ENCODE measurements around the gene FEZF2.

FEZF2 gene
- total RNA-seq: 0 reads per million in 4 donors

DNA sequence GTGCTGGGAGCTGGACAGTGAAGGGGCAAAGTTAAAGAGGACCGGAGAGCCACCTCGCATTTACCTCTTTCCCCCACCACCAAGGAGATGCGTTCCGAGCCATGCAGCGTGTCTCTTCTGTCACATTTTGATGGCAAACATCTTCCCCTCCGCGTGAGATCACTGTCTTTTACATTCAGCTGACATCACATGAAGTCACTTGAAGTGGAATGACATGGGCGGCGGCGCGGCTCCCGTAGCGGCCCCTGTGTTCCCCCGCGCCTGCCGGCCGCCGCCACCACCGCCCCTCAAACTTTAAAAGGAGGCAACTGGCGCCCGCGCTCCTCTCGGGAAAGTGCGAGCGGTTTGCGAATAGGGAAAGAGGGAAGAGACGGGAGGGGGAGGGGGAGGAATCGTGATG lies at the start of gene FEZF2:
Gene FEZF2, minus strand, starts transcription at position 336 of the 400 bp plus-strand sequence. CDS start 682 bp downstream, outside the sequence.
- no peak for DNase-seq

DNA sequence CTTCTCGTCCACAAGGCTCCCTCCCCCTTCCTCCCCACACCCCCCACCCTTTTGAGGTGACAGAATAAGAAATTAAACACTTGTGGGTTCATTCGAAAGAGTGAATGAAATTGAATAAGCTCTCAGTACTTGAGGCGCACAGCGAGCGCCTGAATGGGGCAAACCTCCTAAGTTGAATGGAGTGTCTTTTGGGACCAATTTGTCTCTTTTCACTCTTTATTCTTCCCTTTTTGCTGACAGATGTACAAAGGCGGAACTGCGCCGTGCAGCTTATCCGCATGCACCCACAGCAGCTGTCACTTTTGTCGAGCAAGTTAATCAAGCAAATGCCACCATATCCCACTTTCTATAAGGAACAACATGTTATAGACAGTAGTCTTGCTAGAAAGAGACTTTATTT lies 47.9 kb upstream of the FEZF2 start:
- DNase-seq: no peak

DNA sequence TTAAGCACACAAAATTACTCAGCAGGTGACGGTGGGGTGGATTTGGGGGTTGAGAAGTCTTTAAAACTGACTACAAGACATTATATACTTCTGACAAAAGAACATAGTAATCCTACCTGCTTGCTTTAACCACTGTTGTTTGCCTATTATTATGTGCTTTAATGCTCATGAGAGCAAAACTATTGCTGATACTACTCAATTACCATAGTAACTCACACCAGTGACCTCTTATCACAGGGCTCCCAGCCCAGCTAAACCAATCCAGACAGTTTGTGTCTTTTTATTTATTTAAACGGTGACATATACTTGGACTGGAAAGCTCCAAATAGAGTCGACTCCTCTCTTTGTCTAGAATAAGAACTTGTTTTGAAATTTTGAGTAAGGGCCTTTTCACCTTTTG lies 42.8 kb upstream of the FEZF2 start:
- DNase-seq: no peak

DNA sequence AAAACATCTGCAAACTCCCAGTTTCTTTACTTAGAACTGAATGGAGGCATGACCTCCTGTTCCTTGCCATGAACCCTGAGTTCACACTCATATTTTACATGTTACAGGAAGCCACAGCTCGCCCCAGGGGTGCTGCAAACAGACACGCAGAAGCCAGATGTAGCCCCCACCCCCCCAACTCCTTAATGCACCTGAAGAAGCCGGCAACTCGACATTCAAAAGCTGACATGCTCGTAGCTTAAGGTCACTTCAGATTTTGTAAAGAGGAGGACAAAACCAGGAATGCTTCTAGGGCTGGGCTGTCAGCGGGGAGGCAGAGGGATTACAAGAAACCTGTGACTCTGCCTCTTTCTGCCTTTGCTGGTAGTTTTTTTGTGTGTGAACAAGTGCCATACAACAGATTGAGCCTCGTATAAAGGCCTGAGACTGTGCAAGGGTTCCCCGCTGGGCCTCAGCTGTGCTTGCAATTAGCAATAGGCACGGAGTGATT lies 42.0 kb upstream of the FEZF2 start:
- no peak for DNase-seq

DNA sequence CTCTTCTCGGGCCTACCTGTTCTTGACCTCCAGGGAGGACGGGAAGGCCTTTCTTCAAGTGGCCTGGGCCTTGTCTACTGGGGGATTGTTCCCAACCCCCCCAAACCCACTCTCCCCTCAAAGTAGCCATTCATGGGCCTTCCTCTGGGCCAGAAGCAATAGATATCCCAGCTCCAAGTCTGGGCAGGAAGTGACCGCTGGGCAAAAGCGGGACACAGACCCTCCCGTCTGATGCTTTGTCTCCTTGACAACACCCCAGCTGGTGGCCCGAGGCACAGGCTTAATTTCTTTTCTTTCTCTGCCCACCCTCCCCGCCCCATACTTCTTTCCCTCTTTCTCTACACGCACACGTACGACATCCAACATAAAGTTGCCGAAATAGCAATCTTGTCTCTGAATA lies 41.4 kb upstream of the FEZF2 start:
- no peak for DNase-seq

DNA sequence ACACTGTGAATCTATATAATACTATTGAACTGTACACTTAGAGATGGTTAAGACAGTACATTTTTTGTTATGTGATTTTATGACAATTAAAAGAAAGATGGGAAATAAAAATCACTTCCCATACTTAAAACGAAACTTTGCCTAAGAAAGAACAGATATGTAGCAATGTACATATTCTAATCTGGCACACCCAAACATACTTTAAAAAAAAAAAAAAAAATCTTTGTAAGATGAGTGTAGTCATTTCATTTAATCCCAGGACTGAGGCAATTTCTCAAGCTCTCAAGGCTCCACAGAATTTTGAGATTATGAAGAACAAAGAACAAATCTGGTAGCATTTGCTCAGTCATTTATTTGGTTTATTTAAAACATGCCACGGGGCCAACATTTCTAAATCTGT lies 40.3 kb upstream of the FEZF2 start:
- DNase-seq: no peak

DNA sequence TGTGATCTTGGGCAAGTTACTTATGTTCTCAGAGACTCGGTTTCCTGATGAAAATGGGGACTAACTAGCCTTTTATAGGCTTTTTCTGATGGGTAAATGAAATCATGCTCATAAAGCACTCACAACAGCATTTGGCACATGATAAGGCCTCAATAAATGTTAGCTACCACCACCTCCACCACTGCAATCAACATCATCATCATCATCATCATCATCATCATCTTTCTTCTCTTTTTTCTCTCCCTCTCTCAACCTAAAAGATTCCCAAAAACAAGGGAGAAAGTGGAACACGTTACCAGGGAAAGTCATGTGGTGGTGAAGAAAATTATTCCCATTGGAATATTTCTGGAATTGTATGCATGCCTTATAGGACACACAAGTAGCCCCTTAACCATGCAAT lies 33.6 kb upstream of the FEZF2 start:
- no peak for DNase-seq

DNA sequence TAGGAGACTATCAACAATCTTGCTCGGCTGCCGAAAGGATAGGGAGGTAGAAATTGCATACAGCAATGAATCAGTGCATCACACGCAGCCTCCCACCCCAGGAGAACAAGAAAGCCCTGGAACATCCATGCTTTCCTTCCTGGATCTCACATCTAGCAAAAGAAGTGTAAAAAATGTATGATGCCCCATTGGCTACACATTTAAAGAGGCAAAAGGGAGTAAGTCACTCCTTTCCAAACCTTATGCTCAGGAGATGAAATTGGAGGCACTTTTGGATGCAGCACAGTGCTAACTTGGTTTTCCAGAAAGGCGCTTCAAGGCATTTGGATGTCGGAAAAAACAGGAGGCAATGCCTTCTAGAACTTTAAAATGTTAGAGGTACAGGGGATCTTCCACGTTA lies 32.2 kb upstream of the FEZF2 start:
- DNase-seq: no peak

DNA sequence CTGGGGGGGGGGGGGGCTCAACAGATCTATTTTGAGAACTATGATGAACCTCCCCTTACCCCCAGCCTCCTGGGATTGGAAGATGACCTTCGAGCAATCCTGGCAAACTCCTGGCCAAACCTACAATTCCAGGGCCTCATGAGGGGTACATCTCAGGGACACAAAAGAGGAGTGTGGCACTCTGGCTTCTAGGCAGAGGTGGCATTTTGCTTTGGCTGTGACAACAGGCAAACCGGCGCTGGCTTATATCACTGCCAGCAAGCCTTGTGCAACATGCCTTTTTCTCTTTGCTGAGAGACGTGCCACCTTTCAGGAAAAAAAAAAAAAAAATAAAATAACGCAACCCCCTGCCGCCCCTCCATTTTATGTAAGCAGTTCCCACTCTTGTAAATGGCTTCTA lies 31.8 kb upstream of the FEZF2 start:
- no peak for DNase-seq

DNA sequence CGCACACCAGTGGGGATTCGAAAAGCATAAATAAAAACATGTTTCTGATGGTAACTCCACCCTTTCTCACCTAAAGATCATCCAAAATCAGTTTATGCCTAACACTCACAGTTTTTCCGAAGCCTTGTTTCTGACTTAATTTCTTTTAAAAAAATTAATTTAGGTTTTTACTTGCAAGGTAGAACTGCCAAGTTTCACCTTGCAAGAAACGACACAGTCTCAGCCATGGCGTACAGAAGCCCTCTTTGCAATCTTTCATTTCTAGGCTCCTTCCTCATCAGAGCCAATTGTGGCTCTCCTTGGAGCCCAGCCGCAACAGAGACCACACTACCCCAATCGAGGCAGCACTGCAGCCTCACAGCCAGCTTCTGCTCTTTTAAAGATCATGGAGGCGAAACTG lies 31.0 kb upstream of the FEZF2 start:
- DNase-seq: no peak

DNA sequence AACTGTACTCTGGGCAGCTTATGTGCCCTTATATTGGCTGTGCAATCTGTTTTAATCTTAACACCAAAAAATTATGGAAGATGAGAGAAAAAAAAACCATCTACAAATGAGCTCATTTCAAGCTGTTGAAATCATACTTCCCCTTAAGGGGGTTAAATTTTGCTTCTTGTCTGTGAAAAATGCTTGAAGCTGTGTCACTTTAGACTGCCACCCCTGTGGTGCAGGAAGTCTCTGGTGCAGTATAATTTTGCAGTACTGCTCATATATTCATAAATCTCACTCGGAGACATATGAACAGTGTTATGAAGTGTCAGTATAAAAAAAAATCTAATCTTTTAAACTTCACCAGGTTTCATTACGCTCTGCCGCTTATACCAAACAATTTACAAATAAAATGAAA lies 30.4 kb upstream of the FEZF2 start:
- DNase-seq: no peak

DNA sequence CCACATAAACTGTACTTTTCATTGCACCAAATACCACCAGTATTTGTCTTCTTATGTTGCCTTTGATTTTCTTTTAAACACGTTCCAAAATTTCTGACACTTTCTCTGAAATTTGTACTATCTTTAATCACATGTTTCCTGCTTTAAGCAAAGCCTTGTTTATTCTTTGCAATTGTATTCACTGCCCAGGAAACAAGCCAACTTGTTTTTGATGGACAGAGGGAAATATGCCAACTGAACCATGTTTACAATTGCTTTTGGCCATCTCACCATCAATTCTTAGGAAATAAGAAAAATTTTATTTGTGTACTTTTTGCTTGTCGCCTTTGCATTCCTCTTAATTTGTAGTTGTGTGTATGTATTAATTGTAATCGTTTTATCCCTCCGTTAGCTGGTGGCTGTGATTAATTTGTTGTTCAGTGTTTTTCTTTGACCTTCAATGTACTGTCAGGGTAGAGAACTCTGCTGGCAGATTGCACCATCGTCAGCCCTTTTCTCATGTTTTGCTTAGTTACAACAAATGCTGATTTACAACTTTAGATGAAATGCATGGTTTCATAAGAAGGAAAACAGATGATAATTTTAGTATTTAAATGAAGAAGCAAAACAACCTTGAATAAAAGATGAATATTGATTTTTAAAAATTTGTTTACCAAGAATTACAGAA lies 19.4 kb upstream of the FEZF2 start:
- no peak for DNase-seq

DNA sequence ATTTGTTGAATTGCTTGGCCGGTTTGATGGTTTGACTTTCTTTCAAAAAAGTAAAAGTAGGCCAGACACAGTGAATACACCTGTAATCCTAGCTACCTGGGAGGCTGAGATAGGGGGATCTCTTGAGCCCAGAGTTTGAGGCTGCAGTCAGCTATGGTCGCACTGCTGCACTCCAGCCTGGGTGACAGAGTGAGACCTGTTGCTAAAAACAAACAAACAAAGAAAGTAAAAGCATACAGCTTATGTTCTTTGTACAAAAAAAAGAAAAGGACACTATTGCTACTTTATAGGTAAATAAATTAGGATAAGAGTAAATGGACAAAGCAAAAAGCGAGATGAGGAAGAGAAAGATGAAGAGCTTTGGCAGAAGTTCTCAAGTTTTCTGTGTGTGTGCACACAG lies 13.9 kb upstream of the FEZF2 start:
- no peak for DNase-seq

DNA sequence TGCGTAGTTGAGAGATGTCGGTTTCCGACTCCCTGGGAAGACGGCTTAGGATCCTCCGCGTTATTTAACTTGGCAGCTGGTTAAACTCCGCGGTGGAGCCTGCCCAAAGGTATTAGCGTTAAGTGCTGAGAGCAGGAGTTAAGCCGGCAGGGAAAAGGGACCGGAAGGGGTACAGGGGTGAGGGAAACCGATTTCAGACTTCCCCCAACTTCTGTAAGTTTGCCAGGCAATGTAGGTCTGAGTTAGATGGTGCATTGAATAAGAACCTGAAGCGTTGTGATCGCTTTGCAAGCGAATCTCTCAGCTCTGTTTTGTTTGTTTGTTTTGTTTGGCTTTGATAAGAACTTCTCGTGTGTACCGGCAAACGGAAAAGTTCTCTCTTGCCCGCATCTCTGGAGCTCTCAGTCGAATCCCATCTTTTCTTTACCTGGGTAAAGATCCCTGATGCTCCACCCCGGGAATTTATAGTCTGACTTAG lies 6.0 kb upstream of the FEZF2 start:
- DNase-seq: no peak

DNA sequence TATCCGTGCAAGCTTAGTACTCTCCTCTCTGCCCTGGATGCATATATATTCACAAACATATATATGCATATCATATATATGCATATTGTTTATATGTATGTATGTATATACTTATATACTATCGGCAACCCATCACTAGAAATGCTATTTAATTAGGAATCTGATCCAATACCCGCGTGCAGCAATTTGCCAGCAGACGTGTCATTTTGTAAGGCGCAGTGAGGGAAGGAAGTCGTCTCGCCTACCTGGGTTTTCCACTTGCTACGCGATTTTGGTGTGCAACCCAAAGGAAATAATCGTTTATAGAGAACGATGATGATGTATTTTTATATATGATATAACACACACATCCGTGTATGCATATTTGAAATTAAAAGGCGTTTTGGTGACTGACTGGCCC lies 5.6 kb upstream of the FEZF2 start:
- no peak for DNase-seq

DNA sequence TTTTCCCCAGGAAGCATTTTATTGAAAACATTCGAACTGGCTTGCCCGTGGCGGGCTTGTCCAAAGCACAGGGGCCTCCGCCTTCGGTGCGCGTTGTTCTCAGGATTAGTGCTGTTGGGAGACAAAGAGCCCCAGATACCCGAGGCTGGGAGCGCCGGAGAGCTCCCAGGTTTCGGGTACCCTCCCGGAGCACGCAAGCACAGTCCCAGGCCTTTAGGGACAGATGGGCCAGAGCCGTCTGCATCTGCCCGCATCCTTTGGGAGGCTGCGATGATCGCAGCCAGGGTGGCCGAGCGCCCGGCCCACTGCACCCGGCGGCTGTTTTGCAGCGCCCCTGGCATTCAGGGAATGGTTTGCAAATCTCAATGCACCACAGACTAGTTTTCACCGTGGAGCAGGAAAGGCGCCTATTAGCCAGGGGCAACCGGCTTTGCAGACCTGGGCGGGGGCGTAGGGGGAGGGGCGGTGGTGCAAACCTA lies 5.0 kb upstream of the FEZF2 start:
- DNase-seq: no peak

DNA sequence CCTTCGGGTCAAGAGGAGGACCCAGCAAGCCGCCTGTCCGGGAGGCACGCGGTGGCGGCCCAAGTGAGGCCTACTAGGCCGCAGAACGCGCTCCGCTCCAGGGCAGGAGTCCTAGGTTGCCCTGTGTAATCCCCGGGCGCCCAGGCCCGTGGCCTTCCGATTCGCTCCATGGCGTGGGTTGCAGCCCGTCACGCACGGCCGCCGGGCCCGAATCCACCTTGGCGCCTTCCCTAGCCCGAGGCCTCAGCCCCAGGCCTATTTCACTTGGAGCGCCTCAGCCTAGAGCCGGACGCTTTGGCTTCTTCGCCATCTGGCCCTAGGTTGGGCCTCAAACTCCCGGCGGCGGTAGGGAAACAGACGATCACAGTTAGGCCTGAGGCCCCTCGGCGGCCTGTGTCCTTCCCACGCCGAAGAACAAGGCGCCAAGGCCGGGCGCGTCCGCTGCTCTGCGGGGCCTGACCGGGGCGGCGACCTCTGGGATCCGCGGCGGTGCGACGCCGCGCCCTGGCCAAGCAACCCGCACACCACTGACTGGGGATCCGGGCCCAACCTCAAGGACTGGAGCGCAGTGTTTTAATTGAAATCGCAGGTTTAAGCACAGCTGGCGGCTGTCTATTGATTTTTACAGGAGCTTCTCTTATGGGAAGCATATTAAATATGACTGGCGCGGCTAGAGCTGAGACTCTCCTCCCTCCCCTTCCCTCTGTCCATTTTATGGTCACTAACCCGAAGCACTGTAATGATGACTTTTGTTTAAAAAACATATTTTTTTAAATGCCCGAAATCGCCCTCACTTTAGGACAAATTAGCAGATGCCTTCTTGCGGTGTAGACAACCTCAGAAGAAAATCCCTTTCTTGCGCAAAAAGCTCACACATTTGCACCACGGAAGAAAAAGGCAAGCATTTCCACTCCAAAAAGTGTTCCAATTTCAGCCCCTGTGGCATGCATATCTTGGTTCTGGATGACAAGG lies 3.8 kb upstream of the FEZF2 start:
- no peak for DNase-seq

DNA sequence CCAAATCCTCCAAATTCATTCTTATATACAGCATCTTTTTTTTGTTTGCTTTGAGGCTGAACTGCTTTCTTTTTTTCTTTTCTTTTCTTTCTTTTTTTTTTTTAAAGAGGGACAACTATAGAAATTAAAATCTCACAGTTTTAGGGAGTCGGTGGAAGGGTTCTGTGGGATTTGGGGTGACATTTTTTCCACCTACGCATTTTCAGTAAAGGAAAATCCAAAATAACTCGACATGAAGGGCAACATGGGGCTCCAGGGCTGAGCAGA lies 3.0 kb upstream of the FEZF2 start:
- no peak for DNase-seq

DNA sequence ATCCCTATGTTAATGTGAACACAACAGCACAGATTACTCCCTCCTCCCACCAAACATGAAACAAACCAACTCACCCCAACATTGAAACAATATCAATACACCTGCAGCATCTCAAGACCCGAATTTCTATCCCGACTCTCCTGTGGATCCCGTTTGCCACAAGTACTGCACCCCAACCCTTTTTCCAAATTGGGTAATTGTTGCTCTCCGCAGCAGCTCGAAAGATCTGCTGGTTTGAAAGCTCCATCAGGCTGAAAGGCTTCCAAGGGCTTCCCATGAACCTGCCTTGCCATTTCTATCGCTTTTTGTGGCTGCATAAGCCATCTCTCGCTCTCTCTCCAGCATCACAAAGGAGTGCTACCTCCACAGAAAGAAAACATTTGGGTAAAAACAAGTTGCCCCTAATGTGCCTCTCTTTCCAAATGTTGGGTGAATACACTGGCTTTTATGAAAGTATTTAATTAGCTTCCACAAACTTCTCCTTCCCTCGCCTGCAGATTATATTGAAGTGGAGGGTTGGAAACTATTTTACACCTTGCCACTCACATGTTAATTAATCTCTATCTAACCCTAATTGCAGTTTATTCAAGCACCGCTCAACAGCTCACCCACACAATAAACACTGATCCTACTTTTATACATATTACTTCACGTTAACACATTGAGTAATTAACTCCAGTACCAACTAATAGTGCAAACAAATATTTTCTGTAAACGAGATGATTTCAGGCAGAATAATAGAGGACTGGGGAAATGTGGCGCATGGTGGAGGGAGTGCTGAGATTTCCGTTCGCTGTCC lies 2.5 kb upstream of the FEZF2 start:
- DNase-seq: no peak

DNA sequence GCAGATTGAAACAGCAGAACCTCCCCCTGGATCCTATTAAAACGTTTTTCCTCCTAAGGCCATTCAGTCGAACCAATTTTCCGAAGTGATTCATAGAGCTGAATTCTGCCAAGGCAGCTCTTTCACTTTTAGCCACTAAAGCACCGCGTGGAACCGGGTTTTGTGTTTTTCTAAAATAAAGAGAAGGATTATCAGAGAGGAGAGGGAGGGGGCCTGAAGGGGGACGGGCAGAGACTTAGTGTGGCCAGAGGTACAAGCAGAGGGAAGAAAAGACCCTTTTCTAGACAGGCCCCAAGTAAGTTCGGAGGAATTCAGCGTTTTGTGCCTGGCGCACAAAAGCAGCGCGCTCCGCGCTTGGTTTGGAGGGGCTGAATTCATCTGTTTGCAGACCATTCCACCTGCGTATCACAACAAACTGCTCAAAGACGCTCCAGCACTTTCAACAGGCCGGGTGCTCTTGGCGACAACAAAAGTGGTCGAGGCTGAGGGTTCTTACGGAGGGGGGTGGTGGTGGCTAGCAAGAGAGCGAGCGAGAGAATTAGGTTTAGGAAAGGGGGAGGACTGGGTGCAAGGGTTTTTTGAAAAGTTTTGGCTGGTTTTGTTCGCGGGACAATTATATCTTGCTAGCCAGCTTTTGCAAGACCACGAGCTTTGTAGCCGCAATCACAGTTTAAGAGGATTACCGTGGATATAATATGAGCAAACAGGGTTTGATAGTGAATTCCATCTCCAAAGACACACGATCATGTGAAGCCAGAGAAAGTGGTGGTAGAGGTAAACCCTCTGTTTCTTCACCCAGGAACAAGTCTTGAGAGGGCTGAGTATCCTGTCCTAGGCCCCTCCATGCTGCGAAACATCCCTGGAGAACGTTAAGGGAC lies 1.2 kb upstream of the FEZF2 start:
- no peak for DNase-seq

DNA sequence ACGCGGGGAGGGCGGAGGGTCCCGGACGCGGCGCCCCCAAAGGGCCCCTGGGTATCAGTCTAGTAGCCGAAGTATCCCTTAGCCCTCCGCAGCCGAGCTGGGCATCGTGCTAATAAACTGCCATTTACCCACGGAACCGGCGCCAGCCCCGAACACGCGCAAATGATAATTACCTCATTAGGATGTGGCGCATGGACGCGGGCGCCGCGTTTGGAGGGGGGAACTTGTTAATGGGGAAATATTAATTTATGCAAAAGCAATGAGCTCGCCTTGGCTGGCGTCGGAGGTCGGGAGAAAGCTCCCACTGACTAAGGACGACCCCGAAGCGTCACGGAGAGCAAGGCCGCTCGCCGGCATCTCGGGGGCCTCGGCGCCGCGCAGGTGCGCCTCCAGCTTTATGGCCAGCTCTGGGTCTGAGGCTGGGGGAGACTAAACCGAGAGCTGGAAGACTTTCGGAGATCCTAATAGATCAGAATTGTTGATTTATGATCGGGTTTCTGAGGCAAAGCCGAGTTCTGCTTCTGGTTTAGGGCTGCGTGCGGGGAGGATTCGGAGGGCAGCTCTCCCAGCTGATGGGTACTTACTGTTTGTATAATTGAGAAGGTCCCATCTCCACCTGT lies 474 bp upstream of the FEZF2 start:
- no peak for DNase-seq

DNA sequence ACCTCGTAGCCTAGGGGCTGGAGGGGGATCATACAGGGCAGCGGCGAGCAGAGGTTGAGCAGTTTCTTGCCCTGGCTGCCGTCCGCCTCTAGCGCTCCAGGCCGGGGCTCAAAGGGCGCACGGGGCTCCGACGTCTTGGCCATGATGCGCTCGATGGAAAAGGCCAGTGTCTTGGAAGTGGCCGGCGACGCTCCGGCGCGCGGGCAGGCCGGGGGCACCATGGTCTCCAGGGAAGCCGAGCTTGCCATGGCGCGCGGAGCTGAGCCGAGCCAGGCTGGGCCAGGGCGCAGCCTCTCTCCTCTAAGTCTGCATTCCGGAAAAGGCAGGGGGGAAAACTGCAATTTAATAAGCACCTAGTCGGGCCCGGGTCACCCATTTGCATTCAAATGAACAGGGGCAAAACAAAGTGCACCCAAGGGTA lies 719 bp downstream of the FEZF2 start:
- no peak for DNase-seq

All from T-helper 1 cell (primary cell).